ENCODE measurements around the gene CNTNAP5.

The CNTNAP5 gene

GRCh38 chr2:124959581-124959980, 934.5 kb downstream of the CNTNAP5 start:
- DNase-seq: no peak

- DNase-seq: no peak
These were observed 936.0 kb downstream of the CNTNAP5 start for GRCh38 chr2:124961132-124961531.
